Trophoblast cell (in vitro differentiated cells and primary cell): ENCODE measurements around the gene ETS1.

Source experiments
- DNase-seq, 2 donors: peaks; one replicate each; pipeline ENCODE4 v3.0.0-alpha.2; 2016
- H2AFZ ChIP-seq: 2 replicates; pipeline ENCODE4 v1.6.1; 2013; ENCODE audit warnings: low read length, moderate library complexity, mild to moderate bottlenecking; ENCODE audit not compliant: insufficient read depth, poor library complexity
- H2AK5ac ChIP-seq: 2 replicates; pipeline ENCODE4 v1.6.1; 2013; ENCODE audit warnings: mild to moderate bottlenecking, low read length
- H2BK120ac ChIP-seq: 2 replicates; pipeline ENCODE4 v1.6.1; 2013; ENCODE audit warnings: low read length, mild to moderate bottlenecking, moderate library complexity; ENCODE audit not compliant: insufficient read depth, poor library complexity
- H2BK12ac ChIP-seq: 2 replicates; pipeline ENCODE4 v1.6.1; 2013; ENCODE audit warnings: mild to moderate bottlenecking, low read length, moderate library complexity
- H2BK5ac ChIP-seq: 2 replicates; pipeline ENCODE4 v1.6.1; 2013; ENCODE audit warnings: low read length, low read depth, moderate library complexity, mild to moderate bottlenecking; ENCODE audit not compliant: poor library complexity
- H3K14ac ChIP-seq: 2 replicates; pipeline ENCODE4 v1.6.1; 2013; ENCODE audit warnings: mild to moderate bottlenecking, low read length
- H3K18ac ChIP-seq: 2 replicates; pipeline ENCODE4 v1.6.1; 2013; ENCODE audit warnings: mild to moderate bottlenecking, low read length
- H3K23ac ChIP-seq: 2 replicates; pipeline ENCODE4 v1.6.1; 2013; ENCODE audit warnings: low read length
- H3K27ac ChIP-seq: 2 replicates; pipeline ENCODE4 v1.5.1; 2013; ENCODE audit warnings: low read depth, mild to moderate bottlenecking, inconsistent platforms, low read length, moderate library complexity
- H3K27me3 ChIP-seq: 2 replicates; pipeline ENCODE4 v1.6.1; 2013; ENCODE audit warnings: inconsistent platforms, mild to moderate bottlenecking, low read length, moderate library complexity; ENCODE audit not compliant: insufficient read depth
- H3K36me3 ChIP-seq, 2 experiments: 1 replicate in 1 of 2; 2 replicates in 1 of 2; pipeline ENCODE4 v1.6.1; 2013; ENCODE audit warnings: low read length in 2 of 2, mild to moderate bottlenecking in 2 of 2, moderate library complexity in 1 of 2; ENCODE audit not compliant: insufficient read depth in 2 of 2, control insufficient read depth in 1 of 2
- H3K4ac ChIP-seq: 2 replicates; pipeline ENCODE4 v1.6.1; 2013; ENCODE audit warnings: low read depth, mild to moderate bottlenecking, low read length, moderate library complexity
- H3K4me1 ChIP-seq, 2 experiments: 1 replicate in 1 of 2; 2 replicates in 1 of 2; pipeline ENCODE4 v1.6.1; 2013; ENCODE audit warnings: low read length in 2 of 2, mild to moderate bottlenecking in 2 of 2, moderate library complexity in 1 of 2; ENCODE audit not compliant: insufficient read depth in 2 of 2, control insufficient read depth in 1 of 2
- H3K4me2 ChIP-seq: 2 replicates; pipeline ENCODE4 v1.6.1; 2013; ENCODE audit warnings: inconsistent platforms, mild to moderate bottlenecking, low read length, moderate library complexity
- H3K4me3 ChIP-seq: 2 replicates; pipeline ENCODE4 v1.5.1; 2013; ENCODE audit warnings: mild to moderate bottlenecking, low read depth, low read length, inconsistent platforms
- H3K79me1 ChIP-seq: one replicate; pipeline ENCODE4 v1.6.1; 2013; ENCODE audit warnings: low read length
- H3K79me2 ChIP-seq: 2 replicates; pipeline ENCODE4 v1.6.1; 2013; ENCODE audit warnings: low read length, mild to moderate bottlenecking; ENCODE audit not compliant: control insufficient read depth, insufficient read depth, poor library complexity
- H3K9ac ChIP-seq: 2 replicates; pipeline ENCODE4 v1.6.1; 2013; ENCODE audit warnings: mild to moderate bottlenecking, low read length
- H3K9me3 ChIP-seq: 2 replicates; pipeline ENCODE4 v1.6.1; 2013; ENCODE audit warnings: low read depth, mild to moderate bottlenecking, control low read depth, inconsistent platforms, low read length; ENCODE audit not compliant: insufficient read depth
- H4K12ac ChIP-seq: 2 replicates; pipeline ENCODE4 v1.6.1; 2013; ENCODE audit warnings: low read depth, mild to moderate bottlenecking, low read length, moderate library complexity
- H4K8ac ChIP-seq: 2 replicates; pipeline ENCODE4 v1.6.1; 2013; ENCODE audit warnings: low read depth, mild to moderate bottlenecking, low read length, moderate library complexity
- H4K91ac ChIP-seq: one replicate; pipeline ENCODE4 v1.6.1; 2013; ENCODE audit warnings: low read depth, mild to moderate bottlenecking, low read length, moderate library complexity
- WGBS: extraction: QIAGEN DNeasy Blood & Tissue Kit; methylation state at CpG from one replicate; pipeline ENCODE4 v1.1.7; 2013; ENCODE audit warnings: missing lambda C conversion rate; ENCODE audit not compliant: insufficient read length, insufficient coverage; ENCODE audit errors: extremely low coverage; 5-methylcytosine and 5-hydroxymethylcytosine counted together

Gene ETS1

GRCh38 chr11:128465946-128466705, 121.2 kb downstream of the ETS1 start:
- Histone ChIP-seq H3K36me3 (peaks cover 31 to 52% of the 10 kb centered on the region in 2 experiments), H3K27ac (no peak overlapping the region), H3K4me2 (no peak overlapping the region), H3K79me1 (peaks cover 4% of the 10 kb centered on the region), H4K91ac (no peak overlapping the region), H3K23ac (no peak overlapping the region), H2BK5ac (no peak overlapping the region), H2AFZ (no peak overlapping the region), H4K8ac (no peak overlapping the region), H3K9me3 (peaks cover 3% of the 10 kb centered on the region), H3K14ac (no peak overlapping the region), H3K4me3 (no peak overlapping the region), H2BK120ac (no peak overlapping the region), H3K27me3 (no peaks in the 10 kb centered on the region), H2BK12ac (no peak overlapping the region), H4K12ac (no peak overlapping the region), H2AK5ac (no peak overlapping the region), H3K4me1 (peaks cover 16 to 31% of the 10 kb centered on the region in 2 experiments), H3K4ac (no peak overlapping the region), H3K79me2 (peaks cover 3% of the 10 kb centered on the region), H3K18ac (no peak overlapping the region), H3K9ac (no peak overlapping the region)
- WGBS, result no CpG with 5 or more reads among the region's 15 CpGs
- DNase-seq, result peak; percentile 31 to 46

DNA sequence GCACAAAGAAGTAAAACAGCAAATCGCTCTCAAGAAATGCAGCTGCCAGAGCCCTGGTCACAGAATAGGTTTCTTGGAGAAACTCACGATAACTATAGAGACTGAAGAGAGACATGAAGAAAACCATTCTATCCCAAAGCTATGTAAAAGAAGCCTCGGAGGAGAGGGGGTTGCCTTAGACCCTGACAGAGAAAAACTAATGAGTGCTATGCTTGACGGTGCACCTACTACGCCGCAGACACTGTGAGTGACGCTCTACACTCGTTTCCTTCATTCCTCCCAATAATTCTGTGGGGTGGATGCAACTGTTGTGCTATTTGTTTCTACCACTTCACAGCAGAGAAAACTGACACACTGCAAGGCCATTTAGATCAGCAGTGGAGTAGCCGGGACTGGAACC, 121.8 kb downstream of the ETS1 start:
- Histone ChIP-seq H4K12ac (no peak overlapping the region), H3K4ac (no peak overlapping the region), H2BK5ac (no peak overlapping the region), H2BK120ac (no peak overlapping the region), H3K36me3 (peaks cover 29 to 53% of the 10 kb centered on the region in 2 experiments), H3K23ac (no peak overlapping the region), H2AFZ (no peak overlapping the region), H3K4me3 (no peak overlapping the region), H4K8ac (no peak overlapping the region), H3K79me2 (peaks cover 3% of the 10 kb centered on the region), H3K9me3 (peaks cover 3% of the 10 kb centered on the region), H3K27me3 (no peaks in the 10 kb centered on the region), H3K14ac (no peak overlapping the region), H3K9ac (no peak overlapping the region), H3K4me2 (no peak overlapping the region), H4K91ac (no peak overlapping the region), H2BK12ac (no peak overlapping the region), H3K27ac (no peak overlapping the region), H3K18ac (no peak overlapping the region), H3K4me1 (peaks cover 13 to 31% of the 10 kb centered on the region in 2 experiments), H3K79me1 (peaks cover 4% of the 10 kb centered on the region), H2AK5ac (no peak overlapping the region)
- no peak for DNase-seq
- WGBS, result no CpG with 5 or more reads among the region's 9 CpGs

DNA sequence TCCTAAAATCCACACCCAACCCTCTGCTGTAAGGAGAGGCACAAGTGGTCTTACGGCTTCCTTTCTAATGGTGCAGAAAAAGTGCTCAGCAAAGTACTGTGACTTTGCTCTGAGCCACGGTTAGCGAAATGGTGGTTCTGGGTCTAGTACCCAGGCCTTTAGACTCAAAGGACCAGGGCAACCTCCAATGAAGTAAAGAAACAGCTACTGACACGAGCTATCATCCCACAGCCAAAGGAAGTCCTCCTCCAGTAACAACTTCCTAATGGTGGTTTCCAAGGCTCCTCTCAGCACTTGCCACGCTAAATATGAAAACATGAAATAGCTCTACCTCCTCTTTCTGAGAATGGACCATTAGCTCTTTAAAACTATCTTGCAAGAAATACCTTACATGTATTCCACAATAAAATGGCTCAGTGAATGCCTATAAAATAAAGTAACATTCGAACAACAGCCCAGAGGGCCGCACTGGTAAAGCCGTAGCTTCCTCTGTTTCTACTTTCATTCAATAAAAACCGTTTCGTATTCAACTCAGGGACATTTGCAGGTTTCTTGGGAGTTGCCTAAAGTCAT, 122.4 kb downstream of the ETS1 start:
- H4K12ac ChIP-seq, result no peak overlapping the region
- no CpG with 5 or more reads among the region's 10 CpGs for WGBS

GRCh38 chr11:128463979-128464378, 123.4 kb downstream of the ETS1 start:
- no CpG with 5 or more reads among the region's 3 CpGs for WGBS
- H3K9ac ChIP-seq, result no peak overlapping the region
- peaks cover 4% of the 10 kb centered on the region for H3K79me1 ChIP-seq
- H4K12ac ChIP-seq, result no peak overlapping the region
- no peak overlapping the region for H3K27ac ChIP-seq
- no peak overlapping the region for H2BK120ac ChIP-seq
- no peak overlapping the region for H3K18ac ChIP-seq
- H2AFZ ChIP-seq, result no peak overlapping the region
- no peak overlapping the region for H4K91ac ChIP-seq
- H4K8ac ChIP-seq, result no peak overlapping the region
- no peak overlapping the region for H3K4me3 ChIP-seq
- no peak overlapping the region for H3K4ac ChIP-seq
- peaks cover 3% of the 10 kb centered on the region for H3K9me3 ChIP-seq
- H2AK5ac ChIP-seq, result no peak overlapping the region
- H3K4me1 ChIP-seq, result peaks cover 13 to 27% of the 10 kb centered on the region in 2 experiments
- DNase-seq, result no peak
- H3K23ac ChIP-seq, result no peak overlapping the region
- no peak overlapping the region for H3K4me2 ChIP-seq
- H3K79me2 ChIP-seq, result peaks cover 3% of the 10 kb centered on the region
- H2BK12ac ChIP-seq, result no peak overlapping the region
- no peaks in the 10 kb centered on the region for H3K27me3 ChIP-seq
- H2BK5ac ChIP-seq, result no peak overlapping the region
- no peak overlapping the region for H3K14ac ChIP-seq
- peaks cover 27 to 56% of the 10 kb centered on the region in 2 experiments for H3K36me3 ChIP-seq

More for the DNA sequence above, 122.4 kb downstream of the ETS1 start:
- Histone ChIP-seq H3K4ac (no peak overlapping the region), H3K23ac (no peak overlapping the region), H2AK5ac (no peak overlapping the region), H3K9ac (no peak overlapping the region), H3K9me3 (peaks cover 3% of the 10 kb centered on the region), H3K27ac (no peak overlapping the region), H3K4me2 (no peak overlapping the region), H3K18ac (no peak overlapping the region), H3K4me3 (no peak overlapping the region), H2BK120ac (no peak overlapping the region), H3K79me2 (peaks cover 3% of the 10 kb centered on the region), H3K14ac (no peak overlapping the region), H3K27me3 (no peaks in the 10 kb centered on the region), H2BK12ac (peak overlapping the region; percentile 23), H2BK5ac (no peak overlapping the region), H4K8ac (no peak overlapping the region), H3K79me1 (peaks cover 4% of the 10 kb centered on the region), H2AFZ (no peak overlapping the region), H3K4me1 (peaks cover 13 to 31% of the 10 kb centered on the region in 2 experiments), H3K36me3 (peaks cover 29 to 53% of the 10 kb centered on the region in 2 experiments), H4K91ac (no peak overlapping the region)
- no peak for DNase-seq
